ENCODE measurements around the gene SPOCK1. TPM values are rescaled to one million over a fixed set of nuclear protein-coding genes. Genes with fewer than 3 reads are reported as not detected.
"Not testable (repeated sequence)": the region's sequence is repeated elsewhere in the genome, so short reads cannot be mapped to it uniquely, and the experiment has no call there.

SPOCK1 gene
- total RNA-seq, 1 experiment from 2014 or later, result 23.4 TPM

GRCh38 chr5:137015540-137016116 lies 483.5 kb downstream of the SPOCK1 start:
- no peak for DNase-seq (ENCODE audit: low read depth, low spot score)
- in situ Hi-C loops (cut with HindIII; ENCODE audit: low pct_unique_long_range_greater_than_20kb, low sequenced_read_pairs), result no loop called here

GRCh38 chr5:137014731-137015130 lies 484.4 kb downstream of the SPOCK1 start:
- in situ Hi-C loops (cut with HindIII; ENCODE audit: low pct_unique_long_range_greater_than_20kb, low sequenced_read_pairs), result no loop called here
- no peak for DNase-seq (ENCODE audit: low read depth, low spot score)

- in situ Hi-C loops (cut with HindIII; ENCODE audit: low pct_unique_long_range_greater_than_20kb, low sequenced_read_pairs), result no loop called here
Measured at GRCh38 chr5:137010226-137010625, 488.9 kb downstream of the SPOCK1 start.

GRCh38 chr5:137004279-137004678 lies 494.8 kb downstream of the SPOCK1 start:
- in situ Hi-C loops (cut with HindIII; ENCODE audit: low pct_unique_long_range_greater_than_20kb, low sequenced_read_pairs), result no loop called here
- no peak for DNase-seq (ENCODE audit: low read depth, low spot score)

More at GRCh38 chr5:137010226-137010625, 488.9 kb downstream of the SPOCK1 start:
- no peak for DNase-seq (ENCODE audit: low read depth, low spot score)

GRCh38 chr5:137001026-137001569 lies 498.0 kb downstream of the SPOCK1 start:
- DNase-seq (ENCODE audit: low read depth, low spot score), result no peak
- in situ Hi-C loops (cut with HindIII; ENCODE audit: low pct_unique_long_range_greater_than_20kb, low sequenced_read_pairs), result no loop called here

GRCh38 chr5:136999787-137000186 lies 499.3 kb downstream of the SPOCK1 start:
- in situ Hi-C loops (cut with HindIII; ENCODE audit: low pct_unique_long_range_greater_than_20kb, low sequenced_read_pairs), result no loop called here
- no peak for DNase-seq (ENCODE audit: low read depth, low spot score)

GRCh38 chr5:136998854-136999357 lies 500.2 kb downstream of the SPOCK1 start:
- in situ Hi-C loops (cut with HindIII; ENCODE audit: low pct_unique_long_range_greater_than_20kb, low sequenced_read_pairs), result no loop called here
- peak; percentile 9 for DNase-seq (ENCODE audit: low read depth, low spot score)

GRCh38 chr5:136994154-136994553 lies 505.0 kb downstream of the SPOCK1 start:
- in situ Hi-C loops (cut with HindIII; ENCODE audit: low pct_unique_long_range_greater_than_20kb, low sequenced_read_pairs), result no loop called here
- DNase-seq (ENCODE audit: low read depth, low spot score), result no peak

GRCh38 chr5:136992796-136993489 lies 506.2 kb downstream of the SPOCK1 start:
- in situ Hi-C loops (cut with HindIII; ENCODE audit: low pct_unique_long_range_greater_than_20kb, low sequenced_read_pairs), result no loop called here
- no peak for DNase-seq (ENCODE audit: low read depth, low spot score)

GRCh38 chr5:136985785-136986475 lies 513.2 kb downstream of the SPOCK1 start:
- in situ Hi-C loops (cut with HindIII; ENCODE audit: low pct_unique_long_range_greater_than_20kb, low sequenced_read_pairs), result no loop called here
- no peak for DNase-seq (ENCODE audit: low read depth, low spot score)

- in situ Hi-C loops (cut with HindIII; ENCODE audit: low pct_unique_long_range_greater_than_20kb, low sequenced_read_pairs), result no loop called here
- no peak for DNase-seq (ENCODE audit: low read depth, low spot score)
Measured at GRCh38 chr5:136984772-136985446, 514.2 kb downstream of the SPOCK1 start.

- in situ Hi-C loops (cut with HindIII; ENCODE audit: low pct_unique_long_range_greater_than_20kb, low sequenced_read_pairs), result no loop called here
- DNase-seq (ENCODE audit: low read depth, low spot score), result no peak
Measured at GRCh38 chr5:136981936-136982335, 517.2 kb downstream of the SPOCK1 start.

GRCh38 chr5:136979131-136979530 lies 520.0 kb downstream of the SPOCK1 start:
- in situ Hi-C loops (cut with HindIII; ENCODE audit: low pct_unique_long_range_greater_than_20kb, low sequenced_read_pairs), result no loop called here
- DNase-seq (ENCODE audit: low read depth, low spot score), result no peak

- DNase-seq (ENCODE audit: low read depth, low spot score), result no peak
Measured at GRCh38 chr5:136963504-136963903, 535.6 kb downstream of the SPOCK1 start.

GRCh38 chr5:136957428-136957827 lies 541.7 kb downstream of the SPOCK1 start:
- in situ Hi-C loops (cut with HindIII; ENCODE audit: low pct_unique_long_range_greater_than_20kb, low sequenced_read_pairs), result no loop called here
- DNase-seq (ENCODE audit: low read depth, low spot score), result no peak

More at GRCh38 chr5:136963504-136963903, 535.6 kb downstream of the SPOCK1 start:
- in situ Hi-C loops (cut with HindIII; ENCODE audit: low pct_unique_long_range_greater_than_20kb, low sequenced_read_pairs), result no loop called here

- DNase-seq (ENCODE audit: low read depth, low spot score); in situ Hi-C loops (cut with HindIII; ENCODE audit: low pct_unique_long_range_greater_than_20kb, low sequenced_read_pairs): not testable (repeated sequence)
Measured at GRCh38 chr5:136954142-136954541, 545.0 kb downstream of the SPOCK1 start.

GRCh38 chr5:136953346-136954069 lies 545.6 kb downstream of the SPOCK1 start:
- in situ Hi-C loops (cut with HindIII; ENCODE audit: low pct_unique_long_range_greater_than_20kb, low sequenced_read_pairs), result not testable (repeated sequence)

More at GRCh38 chr5:136953346-136954069, 545.6 kb downstream of the SPOCK1 start:
- not testable (repeated sequence) for DNase-seq (ENCODE audit: low read depth, low spot score)

Data from SK-MEL-5 (cell line).